ENCODE measurements around the gene NCOA7. TPM values are rescaled to one million over a fixed set of nuclear protein-coding genes. Genes with fewer than 3 reads are reported as not detected.

Gene NCOA7
- total RNA-seq, 1 donor = 41.7 TPM

GRCh38 chr6:125819535-125820326 is 29.0 kb downstream of the NCOA7 start:
- no peak for TF ChIP-seq CTCF (IDR thresholded peaks at IDR 0.05; ENCODE audit: insufficient read depth, low read length)
- H3K4me3 ChIP-seq (ENCODE audit: low read depth, low read length) = no peak overlapping the region
- DNase-seq (ENCODE audit: low read depth) = no peak

GRCh38 chr6:125821825-125822281 is 31.1 kb downstream of the NCOA7 start:
- TF ChIP-seq CTCF (IDR thresholded peaks at IDR 0.05; ENCODE audit: insufficient read depth, low read length) = no peak
- DNase-seq (ENCODE audit: low read depth) = peak; percentile 52
- H3K4me3 ChIP-seq (ENCODE audit: low read depth, low read length) = no peak overlapping the region

- H3K4me3 ChIP-seq (ENCODE audit: low read depth, low read length) = no peak overlapping the region
- DNase-seq (ENCODE audit: low read depth) = no peak
- no peak for TF ChIP-seq CTCF (IDR thresholded peaks at IDR 0.05; ENCODE audit: insufficient read depth, low read length)
These were observed 32.4 kb downstream of the NCOA7 start for GRCh38 chr6:125823180-125823579.

GRCh38 chr6:125824946-125825771 is 34.4 kb downstream of the NCOA7 start:
- no peak for DNase-seq (ENCODE audit: low read depth)
- TF ChIP-seq CTCF (IDR thresholded peaks at IDR 0.05; ENCODE audit: insufficient read depth, low read length) = no peak
- no peak overlapping the region for H3K4me3 ChIP-seq (ENCODE audit: low read depth, low read length)

- TF ChIP-seq CTCF (IDR thresholded peaks at IDR 0.05; ENCODE audit: insufficient read depth, low read length) = no peak
- no peak overlapping the region for H3K4me3 ChIP-seq (ENCODE audit: low read depth, low read length)
- DNase-seq (ENCODE audit: low read depth) = no peak
These were observed 36.1 kb downstream of the NCOA7 start for GRCh38 chr6:125826695-125827463.

GRCh38 chr6:125827788-125828320 is 37.1 kb downstream of the NCOA7 start:
- TF ChIP-seq CTCF (IDR thresholded peaks at IDR 0.05; ENCODE audit: insufficient read depth, low read length) = no peak
- DNase-seq (ENCODE audit: low read depth) = peak; percentile 49
- H3K4me3 ChIP-seq (ENCODE audit: low read depth, low read length) = no peak overlapping the region

Measured in fibroblast of the aortic adventitia (primary cell).